Measurements from ENCODE around the gene DCLRE1A. TPM values are rescaled to one million over a fixed set of nuclear protein-coding genes. Genes with fewer than 3 reads are reported as not detected.
A peak's percentile ranks its signal among the peaks of the same experiment; 100 is the strongest.

The DCLRE1A gene
- total and polyA plus RNA-seq, 9 of the 15 experiments (the other 6 are each of a cell fraction or from before 2014, with no cell fraction given): 8.5 to 25.5 (median 15.5) TPM

DNA sequence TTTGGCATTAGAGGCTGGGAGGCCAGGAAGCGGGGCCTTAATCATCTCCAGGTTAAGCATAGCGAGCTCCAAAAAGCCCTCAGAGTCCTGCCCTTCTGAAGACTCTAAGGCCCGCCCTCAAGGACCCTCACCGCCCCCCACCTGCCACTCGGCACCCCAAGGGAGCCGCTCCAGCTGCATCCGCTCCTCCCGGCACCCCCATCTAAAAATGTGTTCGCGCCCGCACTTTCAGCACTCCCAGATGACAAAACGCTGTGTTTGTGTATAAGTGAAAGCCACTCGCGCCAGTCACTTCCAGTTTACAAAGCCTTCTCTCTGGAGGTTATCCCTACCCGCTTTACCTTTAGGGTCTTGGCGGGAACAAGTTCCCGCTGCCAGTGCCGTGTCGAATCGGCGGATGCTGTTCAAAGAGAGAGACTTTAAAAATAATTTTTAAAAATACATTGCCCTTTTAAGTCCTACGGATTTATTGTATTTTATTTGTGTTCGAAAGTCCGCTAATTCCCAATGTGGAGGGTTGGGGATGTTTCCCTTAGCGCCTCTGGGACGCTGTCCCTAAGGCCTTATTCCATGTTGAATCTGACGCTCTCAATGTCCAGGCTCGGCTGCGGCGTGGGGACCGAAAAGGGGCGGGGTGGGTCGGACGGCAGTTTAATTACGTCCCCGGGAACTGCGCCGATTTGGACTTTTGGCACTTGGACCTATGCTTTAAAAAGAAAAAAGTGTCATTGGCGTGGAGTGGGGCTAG lies at the start of gene DCLRE1A, which contains the start of gene NHLRC2 (continued):
- TF ChIP-seq, protein P1, sequence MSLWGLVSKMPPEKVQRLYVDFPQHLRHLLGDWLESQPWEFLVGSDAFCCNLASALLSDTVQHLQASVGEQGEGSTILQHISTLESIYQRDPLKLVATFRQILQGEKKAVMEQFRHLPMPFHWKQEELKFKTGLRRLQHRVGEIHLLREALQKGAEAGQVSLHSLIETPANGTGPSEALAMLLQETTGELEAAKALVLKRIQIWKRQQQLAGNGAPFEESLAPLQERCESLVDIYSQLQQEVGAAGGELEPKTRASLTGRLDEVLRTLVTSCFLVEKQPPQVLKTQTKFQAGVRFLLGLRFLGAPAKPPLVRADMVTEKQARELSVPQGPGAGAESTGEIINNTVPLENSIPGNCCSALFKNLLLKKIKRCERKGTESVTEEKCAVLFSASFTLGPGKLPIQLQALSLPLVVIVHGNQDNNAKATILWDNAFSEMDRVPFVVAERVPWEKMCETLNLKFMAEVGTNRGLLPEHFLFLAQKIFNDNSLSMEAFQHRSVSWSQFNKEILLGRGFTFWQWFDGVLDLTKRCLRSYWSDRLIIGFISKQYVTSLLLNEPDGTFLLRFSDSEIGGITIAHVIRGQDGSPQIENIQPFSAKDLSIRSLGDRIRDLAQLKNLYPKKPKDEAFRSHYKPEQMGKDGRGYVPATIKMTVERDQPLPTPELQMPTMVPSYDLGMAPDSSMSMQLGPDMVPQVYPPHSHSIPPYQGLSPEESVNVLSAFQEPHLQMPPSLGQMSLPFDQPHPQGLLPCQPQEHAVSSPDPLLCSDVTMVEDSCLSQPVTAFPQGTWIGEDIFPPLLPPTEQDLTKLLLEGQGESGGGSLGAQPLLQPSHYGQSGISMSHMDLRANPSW (CRISPR knock-in tag; IDR thresholded peaks at IDR 0.05): no peak
- TF ChIP-seq EP400 (IDR thresholded peaks at IDR 0.05): peak; percentile 82
- TF ChIP-seq KLF16 (IDR thresholded peaks at IDR 0.05): no peak
- no peak for TF ChIP-seq CREB1 (IDR thresholded peaks at IDR 0.05)
- no peak for TF ChIP-seq CREB1 (CRISPR knock-in tag; IDR thresholded peaks at IDR 0.05)
- TF ChIP-seq CTBP1 (IDR thresholded peaks at IDR 0.05; ENCODE audit: borderline replicate concordance): no peak
- no peak; the same call in 1 of the 2 replicates for TF ChIP-seq ELF1 (tag; IDR thresholded peaks at IDR 0.05)
- TF ChIP-seq CSDE1 (IDR thresholded peaks at IDR 0.05): no peak; a peak in 1 of 4 replicates
- peak; percentile 71 for TF ChIP-seq RB1 (IDR thresholded peaks at IDR 0.05; ENCODE audit: low read depth)
- peak; percentile 36 for TF ChIP-seq TAF1 (IDR thresholded peaks at IDR 0.05; ENCODE audit: control insufficient read depth, extremely low read depth, insufficient read depth, low read length, severe bottlenecking)
- TF ChIP-seq, protein P2, sequence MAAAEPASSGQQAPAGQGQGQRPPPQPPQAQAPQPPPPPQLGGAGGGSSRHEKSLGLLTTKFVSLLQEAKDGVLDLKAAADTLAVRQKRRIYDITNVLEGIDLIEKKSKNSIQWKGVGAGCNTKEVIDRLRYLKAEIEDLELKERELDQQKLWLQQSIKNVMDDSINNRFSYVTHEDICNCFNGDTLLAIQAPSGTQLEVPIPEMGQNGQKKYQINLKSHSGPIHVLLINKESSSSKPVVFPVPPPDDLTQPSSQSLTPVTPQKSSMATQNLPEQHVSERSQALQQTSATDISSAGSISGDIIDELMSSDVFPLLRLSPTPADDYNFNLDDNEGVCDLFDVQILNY (CRISPR knock-in tag; IDR thresholded peaks at IDR 0.05): no peak
- TF ChIP-seq PPARD (CRISPR knock-in tag; IDR thresholded peaks at IDR 0.05): no peak
- no peak for TF ChIP-seq TGIF2 (CRISPR knock-in tag; IDR thresholded peaks at IDR 0.05)
- TF ChIP-seq U2AF2 (optimal IDR thresholded peaks at IDR 0.05; ENCODE audit: low read depth, low read length): no peak
- TF ChIP-seq ZBTB17 (CRISPR knock-in tag; IDR thresholded peaks at IDR 0.05): no peak
- 0 out of 2 replicates have a peak, but pooled peaks have one; percentile 23 for TF ChIP-seq FOSL1 (tag; conservative IDR thresholded peaks at IDR 0.05)
- no peak for TF ChIP-seq KDM2B (CRISPR knock-in tag; IDR thresholded peaks at IDR 0.05)
- TF ChIP-seq ZZZ3 (IDR thresholded peaks at IDR 0.05): peak; percentile 56; the same call in 1 of the 2 replicates
- TF ChIP-seq, protein P3, sequence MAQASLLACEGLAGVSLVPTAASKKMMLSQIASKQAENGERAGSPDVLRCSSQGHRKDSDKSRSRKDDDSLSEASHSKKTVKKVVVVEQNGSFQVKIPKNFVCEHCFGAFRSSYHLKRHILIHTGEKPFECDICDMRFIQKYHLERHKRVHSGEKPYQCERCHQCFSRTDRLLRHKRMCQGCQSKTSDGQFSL (CRISPR knock-in tag; IDR thresholded peaks at IDR 0.05): peak; percentile 91
- TF ChIP-seq, protein P3 (tag; IDR thresholded peaks at IDR 0.05): peak in 1 of 2 experiments; percentile 94; a peak in 2 of 4 replicates
- no peak for TF ChIP-seq YY1 (IDR thresholded peaks at IDR 0.05; ENCODE audit: borderline replicate concordance in 1 of 3, control insufficient read depth in 1 of 3, extremely low read depth in 1 of 3, insufficient read depth in 3 of 3, insufficient read length in 1 of 3, insufficient replicate concordance in 2 of 3, low read depth in 1 of 3, low read length in 2 of 3)
- TF ChIP-seq ZNF717 (CRISPR knock-in tag; IDR thresholded peaks at IDR 0.05): no peak
- TF ChIP-seq, protein P4, sequence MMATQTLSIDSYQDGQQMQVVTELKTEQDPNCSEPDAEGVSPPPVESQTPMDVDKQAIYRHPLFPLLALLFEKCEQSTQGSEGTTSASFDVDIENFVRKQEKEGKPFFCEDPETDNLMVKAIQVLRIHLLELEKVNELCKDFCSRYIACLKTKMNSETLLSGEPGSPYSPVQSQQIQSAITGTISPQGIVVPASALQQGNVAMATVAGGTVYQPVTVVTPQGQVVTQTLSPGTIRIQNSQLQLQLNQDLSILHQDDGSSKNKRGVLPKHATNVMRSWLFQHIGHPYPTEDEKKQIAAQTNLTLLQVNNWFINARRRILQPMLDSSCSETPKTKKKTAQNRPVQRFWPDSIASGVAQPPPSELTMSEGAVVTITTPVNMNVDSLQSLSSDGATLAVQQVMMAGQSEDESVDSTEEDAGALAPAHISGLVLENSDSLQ (IDR thresholded peaks at IDR 0.05): no peak
- TF ChIP-seq ZNF134 (CRISPR knock-in tag; conservative IDR thresholded peaks at IDR 0.05): no peak
